Esophagus squamous epithelium (tissue), 4 donors: ENCODE data around the gene HS3ST3A1.

Experiments used
- CTCF ChIP-seq, 6 experiments: fragments of 450-650 bp in 4 of 6; fragments of 200-600 bp in 2 of 6; sonication (generic) in 2 of 6; IDR thresholded peaks; one replicate each; pipeline ENCODE4 v1.5.1; 2016 to 2019; ENCODE audit warnings: antibody characterized with exemption in 6 of 6, mild to moderate bottlenecking in 4 of 6, moderate library complexity in 4 of 6
- POLR2A ChIP-seq, 4 donors: fragments of 450-650 bp; IDR thresholded peaks; one replicate each; pipeline ENCODE4 v1.6.1; 2017; ENCODE audit warnings: antibody characterized with exemption in 4 of 4, mild to moderate bottlenecking in 4 of 4, moderate library complexity in 3 of 4

- TF ChIP-seq POLR2A (IDR thresholded peaks at IDR 0.05) = no peak
- TF ChIP-seq CTCF (IDR thresholded peaks at IDR 0.05) = no peak
Measured at GRCh38 chr17:13581925-13582324, 19.8 kb downstream of the HS3ST3A1 start.
